MV-4-11 (cell line): ENCODE results near the gene OR4K5.
"Not testable (repeated sequence)": the region's sequence is repeated elsewhere in the genome, so short reads cannot be mapped to it uniquely, and the experiment has no call there.

Experiments used
- DNase-seq: peaks from one replicate; lab custom pipeline; 2025; lab: John Stamatoyannopoulos, UW

Gene OR4K5

GRCh38 chr14:19920021-19920657, at the start of gene OR4K5:
Gene OR4K5 (plus strand): TSS chr14:19920607. CDS start chr14:19920607, 0 bp downstream.
- no peak for DNase-seq

- DNase-seq = no peak
Observed at GRCh38 chr14:19873178-19873577, 47.2 kb upstream of the OR4K5 start.

- no peak for DNase-seq
Observed at GRCh38 chr14:19874842-19875241, 45.6 kb upstream of the OR4K5 start, which contains the start of gene OR4K2. Gene OR4K2 (plus strand): TSS chr14:19875142. CDS start chr14:19876268, 1,126 bp downstream.

GRCh38 chr14:19878029-19878642, 42.3 kb upstream of the OR4K5 start:
- peak; percentile 29 for DNase-seq

- DNase-seq = no peak
Observed at GRCh38 chr14:19895282-19895681, 25.1 kb upstream of the OR4K5 start.

GRCh38 chr14:19900999-19901398, 19.4 kb upstream of the OR4K5 start:
- no peak for DNase-seq

GRCh38 chr14:19902409-19902808, 18.0 kb upstream of the OR4K5 start:
- peak; percentile 37 for DNase-seq

GRCh38 chr14:19906665-19907064, 13.7 kb upstream of the OR4K5 start:
- DNase-seq = no peak

- DNase-seq = no peak
Observed at GRCh38 chr14:19911114-19911513, 9.3 kb upstream of the OR4K5 start.

GRCh38 chr14:19917243-19917642, 3.2 kb upstream of the OR4K5 start:
- DNase-seq = no peak

GRCh38 chr14:19917955-19918518, 2.4 kb upstream of the OR4K5 start:
- no peak for DNase-seq

- DNase-seq = no peak
Observed at GRCh38 chr14:19918553-19919264, 1.7 kb upstream of the OR4K5 start.

GRCh38 chr14:19930617-19931016, 10.2 kb downstream of the OR4K5 start, which contains the start of gene OR4K1:
Gene OR4K1 (plus strand): TSS chr14:19930917. CDS start chr14:19935667, 4,750 bp downstream.
- DNase-seq = no peak

- DNase-seq = no peak
Observed at GRCh38 chr14:19941668-19942067, 21.3 kb downstream of the OR4K5 start.

GRCh38 chr14:19947413-19948090, 27.1 kb downstream of the OR4K5 start:
- DNase-seq = no peak

- DNase-seq = no peak
Observed at GRCh38 chr14:19949218-19949617, 28.8 kb downstream of the OR4K5 start.

- not testable (repeated sequence) for DNase-seq
Observed at GRCh38 chr14:19969735-19970134, 49.3 kb downstream of the OR4K5 start.
